Natural killer cell (primary cell): Measurements from ENCODE around the gene USP36. TPM values are rescaled to one million over a fixed set of nuclear protein-coding genes. Genes with fewer than 3 reads are reported as not detected.
A peak's percentile ranks its signal among the peaks of the same experiment; 100 is the strongest.

Experiments used
- ATAC-seq, 3 donors: fragments of 150-1000 bp in 2 of 3; fragments of 200-7000 bp in 1 of 3; cut with Tn5 transposase; 1 replicate in 1 of 3; 2 replicates in 2 of 3; pipeline ENCODE4 v1.10.0; 2021; ENCODE audit warnings: mild to moderate bottlenecking in 2 of 3, moderate library complexity in 2 of 3
- DNase-seq, 2 donors: peaks; one replicate each; pipeline versions ENCODE4 v3.0.0 to v3.0.0-alpha.2; 2013 to 2021; ENCODE audit warnings: mixed read lengths in 1 of 2
- H3K27ac ChIP-seq: one replicate; pipeline ENCODE4 v1.5.1; 2013; ENCODE audit warnings: mild to moderate bottlenecking, low read length
- H3K27me3 ChIP-seq: one replicate; pipeline ENCODE4 v1.6.1; 2013; ENCODE audit warnings: low read length; ENCODE audit not compliant: control insufficient read depth, insufficient read depth
- H3K36me3 ChIP-seq: one replicate; pipeline ENCODE4 v1.6.1; 2013; ENCODE audit warnings: low read length; ENCODE audit not compliant: control insufficient read depth, insufficient read depth
- H3K4me1 ChIP-seq: one replicate; pipeline ENCODE4 v1.6.1; 2013; ENCODE audit warnings: low read length; ENCODE audit not compliant: control insufficient read depth, insufficient read depth
- H3K4me3 ChIP-seq: one replicate; pipeline ENCODE4 v1.5.1; 2013; ENCODE audit warnings: low read length
- H3K9me3 ChIP-seq: one replicate; pipeline ENCODE4 v1.6.1; 2013; ENCODE audit warnings: low read length; ENCODE audit not compliant: control insufficient read depth, insufficient read depth
- H3K27ac Mint-ChIP-seq, 2 donors: one replicate each; pipeline ENCODE4 v1.8.0; 2022; ENCODE audit warnings: mild to moderate bottlenecking in 2 of 2, mixed read lengths in 2 of 2, moderate library complexity in 1 of 2
- H3K27me3 Mint-ChIP-seq, 2 donors: one replicate each; pipeline ENCODE4 v1.8.0; 2022; ENCODE audit warnings: low read depth in 2 of 2, mixed read lengths in 2 of 2
- H3K36me3 Mint-ChIP-seq: one replicate; pipeline ENCODE4 v1.8.0; 2022; ENCODE audit warnings: mixed read lengths
- H3K4me1 Mint-ChIP-seq, 2 donors: one replicate each; pipeline ENCODE4 v1.8.0; 2022; ENCODE audit warnings: mixed read lengths in 2 of 2
- H3K4me3 Mint-ChIP-seq: one replicate; pipeline ENCODE4 v1.8.0; 2022; ENCODE audit warnings: mild to moderate bottlenecking, moderate library complexity, mixed read lengths
- H3K9me3 Mint-ChIP-seq, 2 donors: one replicate each; pipeline ENCODE4 v1.8.0; 2022; ENCODE audit warnings: mixed read lengths in 2 of 2
- CTCF ChIP-seq: fragments of 200-600 bp; IDR thresholded peaks from one replicate; pipeline ENCODE4 v1.8.0; 2022; ENCODE audit warnings: antibody characterized with exemption
- WGBS: methylation state at CpG from one replicate; pipeline ENCODE4 v1.1.7; 2013; ENCODE audit warnings: missing lambda C conversion rate; ENCODE audit not compliant: insufficient coverage; 5-methylcytosine and 5-hydroxymethylcytosine counted together
- intact Hi-C: fragments of 100-400 bp; cut with micrococcal nuclease; formaldehyde crosslinking; loops from one replicate; pipeline ENCODE4 v1.14.2; 2022
- total RNA-seq, 4 donors: library from RNA; stranded (reverse); fragments of 120-200 nt in 1 of 4; gene quantifications; one replicate each; pipeline versions ENCODE4 v1.2.3 to v1.2.4, GENCODE V29; 2013 to 2022

The USP36 gene
- total RNA-seq, 3 donors from 2014 or later (not counting 1 experiment from before 2014, with no cell fraction given): 241 to 304 (median 270) TPM

- intact Hi-C loops: no loop called here
- peaks cover 54 to 64% of the 10 kb centered on the region in 2 donors for H3K4me1 Mint-ChIP-seq
- H3K4me3 Mint-ChIP-seq: peak overlapping the region; percentile 78
Observed at GRCh38 chr17:78784352-78784751, 56.3 kb downstream of the USP36 start.

GRCh38 chr17:78783711-78784324, 56.8 kb downstream of the USP36 start:
- peak overlapping the region; percentile 17 for H3K27ac ChIP-seq
- no peak for DNase-seq
- Mint-ChIP-seq H3K4me3 (peak overlapping the region; percentile 78), H3K36me3 (no peaks in the 10 kb centered on the region), H3K27me3 (no peaks in the 10 kb centered on the region), H3K9me3 (no peaks in the 10 kb centered on the region), H3K27ac (peak overlapping the region; percentile 90 to 100), H3K4me1 (peaks cover 56 to 65% of the 10 kb centered on the region in 2 donors)
- no peaks in the 10 kb centered on the region for H3K36me3 ChIP-seq
- peaks cover 78% of the 10 kb centered on the region for H3K4me1 ChIP-seq
- no peaks in the 10 kb centered on the region for H3K27me3 ChIP-seq
- WGBS: 93% methylated on average over 7 of the region's 7 CpGs
- no peaks in the 10 kb centered on the region for H3K9me3 ChIP-seq
- intact Hi-C loops: no loop called here
- no peak overlapping the region for H3K4me3 ChIP-seq
- no peak for TF ChIP-seq CTCF
- no peak for ATAC-seq

More at GRCh38 chr17:78784352-78784751, 56.3 kb downstream of the USP36 start:
- H3K36me3 ChIP-seq: no peaks in the 10 kb centered on the region
- no peaks in the 10 kb centered on the region for H3K9me3 Mint-ChIP-seq
- ATAC-seq: no peak
- H3K27me3 Mint-ChIP-seq: no peaks in the 10 kb centered on the region
- DNase-seq: no peak
- H3K9me3 ChIP-seq: no peaks in the 10 kb centered on the region
- H3K27ac ChIP-seq: no peak overlapping the region
- no peaks in the 10 kb centered on the region for H3K36me3 Mint-ChIP-seq
- TF ChIP-seq CTCF: no peak
- WGBS: 98% methylated on average over 5 of the region's 6 CpGs
- H3K27me3 ChIP-seq: no peaks in the 10 kb centered on the region
- peak overlapping the region; percentile 90 to 100 for H3K27ac Mint-ChIP-seq
- no peak overlapping the region for H3K4me3 ChIP-seq
- H3K4me1 ChIP-seq: peaks cover 79% of the 10 kb centered on the region

- no peaks in the 10 kb centered on the region for H3K27me3 Mint-ChIP-seq
- peak within 1 kb of the TSS; percentile 91 for H3K27ac ChIP-seq
- peak within 1 kb of the TSS; percentile 90 to 100 for H3K27ac Mint-ChIP-seq
- no peak for ATAC-seq
- TF ChIP-seq CTCF: no peak
- H3K4me1 Mint-ChIP-seq: peaks cover 48 to 59% of the 10 kb centered on the region in 2 donors
- no peaks in the 10 kb centered on the region for H3K36me3 Mint-ChIP-seq
- peaks cover 83% of the 10 kb centered on the region for H3K4me1 ChIP-seq
- H3K9me3 ChIP-seq: no peaks in the 10 kb centered on the region
- WGBS: under 1% methylated on average over 64 of the region's 64 CpGs
- H3K27me3 ChIP-seq: no peaks in the 10 kb centered on the region
- intact Hi-C loops: no loop called here
- DNase-seq: no peak
- H3K36me3 ChIP-seq: no peaks in the 10 kb centered on the region
- peak within 1 kb of the TSS; percentile 90 for H3K4me3 ChIP-seq
- no peaks in the 10 kb centered on the region for H3K9me3 Mint-ChIP-seq
- peak within 1 kb of the TSS; percentile 93 for H3K4me3 Mint-ChIP-seq
Observed at GRCh38 chr17:78781893-78782304, 58.7 kb downstream of the USP36 start, which contains the start of gene CYTH1. Gene CYTH1 (minus strand): TSS chr17:78782273. CDS start chr17:78782223, 50 bp downstream.
